Thyroid gland (tissue), 4 donors: ENCODE results near the gene PCDH15. TPM values are rescaled to one million over a fixed set of nuclear protein-coding genes. Genes with fewer than 3 reads are reported as not detected.

Experiments used
- DNase-seq, 2 donors: peaks; one replicate each; pipeline ENCODE4 v3.0.0-alpha.2; 2019
- H3K27ac ChIP-seq, 3 donors: fragments of 200-600 bp; sonication (generic); 1 replicate in 2 of 3; 2 replicates in 1 of 3; pipeline ENCODE4 v1.5.1; 2016 to 2019; ENCODE audit warnings: mild to moderate bottlenecking in 1 of 3, moderate library complexity in 1 of 3
- H3K27me3 ChIP-seq: fragments of 200-600 bp; sonication (generic); one replicate; pipeline ENCODE4 v1.5.1; 2019
- H3K36me3 ChIP-seq, 2 donors: fragments of 200-600 bp; sonication (generic); one replicate each; pipeline ENCODE4 v1.5.1; 2016 to 2019
- H3K4me1 ChIP-seq, 2 donors: fragments of 200-600 bp; sonication (generic); one replicate each; pipeline ENCODE4 v1.5.1; 2017 to 2019
- H3K4me3 ChIP-seq, 3 donors: fragments of 200-600 bp; sonication (generic); replicated peaks in 1 of 3; 1 replicate in 2 of 3; 2 replicates in 1 of 3; pipeline ENCODE4 v1.5.1; 2016; ENCODE audit warnings: mild to moderate bottlenecking in 1 of 3
- H3K9me3 ChIP-seq: fragments of 200-600 bp; sonication (generic); one replicate; pipeline ENCODE4 v1.5.1; 2017
- POLR2A ChIP-seq, 2 donors: fragments of 450-650 bp; IDR thresholded peaks; one replicate each; pipeline ENCODE4 v1.6.1; 2017; ENCODE audit warnings: antibody characterized with exemption in 2 of 2, mild to moderate bottlenecking in 2 of 2, moderate library complexity in 1 of 2
- WGBS, 2 donors: methylation state at CpG; one replicate each; pipeline ENCODE4 v1.1.5; 2017; 5-methylcytosine and 5-hydroxymethylcytosine counted together
- intact Hi-C: fragments of 100-400 bp; cut with DNase I; formaldehyde crosslinking; loops from one replicate; pipeline ENCODE4 v1.15.1; 2023
- total RNA-seq, 4 donors: library from RNA; depleted of rRNA; stranded (reverse); fragments of >200 nt; gene quantifications; one replicate each; pipeline ENCODE4 v1.2.3, GENCODE V29; 2016
- TF ChIP-seq, protein P1 (sequence below), 6 experiments: fragments of 200-600 bp in 3 of 6; fragments of 450-650 bp in 3 of 6; sonication (generic) in 3 of 6; IDR thresholded peaks; one replicate each; pipeline ENCODE4 v1.5.1; 2016 to 2019; ENCODE audit warnings: antibody characterized with exemption in 6 of 6, mild to moderate bottlenecking in 2 of 6, inconsistent platforms in 1 of 6, moderate library complexity in 1 of 6

The PCDH15 gene
- total RNA-seq, 4 donors from 2014 or later, result not detected

DNA sequence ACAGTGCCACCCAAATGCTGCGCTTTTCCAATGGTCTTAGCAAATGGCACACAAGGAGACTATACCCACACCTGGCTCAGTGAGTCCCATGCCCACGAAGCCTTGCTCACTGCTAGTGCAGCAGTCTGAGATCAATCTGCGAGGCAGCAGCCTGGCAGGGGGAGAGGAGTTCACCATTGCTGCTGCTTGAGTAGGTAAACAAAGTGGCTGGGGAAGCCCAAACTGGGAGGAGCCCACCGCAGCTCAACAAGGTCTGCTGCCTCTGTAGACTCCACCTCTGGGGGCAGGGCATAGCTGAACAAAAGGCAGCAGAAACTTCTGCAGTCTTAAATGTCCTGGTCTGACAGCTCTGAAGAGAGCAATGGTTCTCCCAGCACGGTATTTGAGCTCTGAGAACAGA, 891.2 kb downstream of the PCDH15 start:
- intact Hi-C loops, result no loop called here
- H3K27me3 ChIP-seq, result no peaks in the 10 kb centered on the region
- peak in 1 of 2 donors; percentile 6 for DNase-seq
- no peaks in the 10 kb centered on the region for H3K4me1 ChIP-seq
- H3K27ac ChIP-seq, result no peak overlapping the region
- 67 to 69% methylated on average over 4 of the region's 5 CpGs for WGBS, 2 donors
- no peaks in the 10 kb centered on the region for H3K9me3 ChIP-seq
- H3K36me3 ChIP-seq, result no peaks in the 10 kb centered on the region
- no peak overlapping the region for H3K4me3 ChIP-seq
- TF ChIP-seq, protein P1, sequence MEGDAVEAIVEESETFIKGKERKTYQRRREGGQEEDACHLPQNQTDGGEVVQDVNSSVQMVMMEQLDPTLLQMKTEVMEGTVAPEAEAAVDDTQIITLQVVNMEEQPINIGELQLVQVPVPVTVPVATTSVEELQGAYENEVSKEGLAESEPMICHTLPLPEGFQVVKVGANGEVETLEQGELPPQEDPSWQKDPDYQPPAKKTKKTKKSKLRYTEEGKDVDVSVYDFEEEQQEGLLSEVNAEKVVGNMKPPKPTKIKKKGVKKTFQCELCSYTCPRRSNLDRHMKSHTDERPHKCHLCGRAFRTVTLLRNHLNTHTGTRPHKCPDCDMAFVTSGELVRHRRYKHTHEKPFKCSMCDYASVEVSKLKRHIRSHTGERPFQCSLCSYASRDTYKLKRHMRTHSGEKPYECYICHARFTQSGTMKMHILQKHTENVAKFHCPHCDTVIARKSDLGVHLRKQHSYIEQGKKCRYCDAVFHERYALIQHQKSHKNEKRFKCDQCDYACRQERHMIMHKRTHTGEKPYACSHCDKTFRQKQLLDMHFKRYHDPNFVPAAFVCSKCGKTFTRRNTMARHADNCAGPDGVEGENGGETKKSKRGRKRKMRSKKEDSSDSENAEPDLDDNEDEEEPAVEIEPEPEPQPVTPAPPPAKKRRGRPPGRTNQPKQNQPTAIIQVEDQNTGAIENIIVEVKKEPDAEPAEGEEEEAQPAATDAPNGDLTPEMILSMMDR (IDR thresholded peaks at IDR 0.05), result no peak

DNA sequence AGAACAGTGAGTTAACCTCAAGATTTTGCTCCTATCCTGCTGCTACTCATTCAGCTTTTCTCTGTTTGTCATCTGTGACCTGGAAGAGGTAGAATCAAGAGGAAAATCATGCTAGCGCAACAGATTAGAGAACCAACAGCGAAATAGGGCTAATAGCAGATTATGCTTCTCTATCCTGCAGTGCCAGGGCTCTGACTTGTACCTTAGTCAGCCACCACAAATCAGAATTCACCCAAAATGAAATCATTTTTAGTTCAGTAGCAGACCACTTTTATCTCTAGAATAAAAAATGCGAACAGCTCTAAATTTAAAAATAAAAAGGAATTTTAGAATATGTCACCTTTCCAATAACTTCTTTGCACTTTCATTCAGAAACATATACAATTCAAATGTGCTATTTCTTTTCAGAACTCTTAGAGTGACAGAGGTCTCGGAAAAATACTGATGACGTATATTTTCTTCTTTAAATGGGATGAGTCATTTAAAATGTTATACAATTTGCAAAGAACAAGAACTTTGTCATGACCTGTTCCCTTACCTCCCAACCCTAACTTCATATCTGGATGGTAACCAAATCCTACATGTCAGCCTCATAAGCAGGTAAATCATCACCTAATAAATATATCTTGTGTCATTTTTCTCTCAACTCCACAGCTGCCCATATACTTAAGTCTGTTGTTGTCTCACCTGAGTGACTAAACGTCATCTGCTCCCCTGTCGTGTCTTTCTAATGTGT, 896.4 kb downstream of the PCDH15 start:
- Histone ChIP-seq H3K36me3 (no peaks in the 10 kb centered on the region), H3K4me1 (peaks cover 0 to 7% of the 10 kb centered on the region in 2 donors), H3K4me3 (no peak overlapping the region), H3K27ac (no peak overlapping the region), H3K9me3 (no peaks in the 10 kb centered on the region), H3K27me3 (no peaks in the 10 kb centered on the region)
- WGBS, 2 donors, result 93% methylated on average over 7 of the region's 7 CpGs
- TF ChIP-seq POLR2A (IDR thresholded peaks at IDR 0.05), result no peak
- TF ChIP-seq, protein P1 (IDR thresholded peaks at IDR 0.05), result no peak
- intact Hi-C loops, result no loop called here
- DNase-seq, result no peak

DNA sequence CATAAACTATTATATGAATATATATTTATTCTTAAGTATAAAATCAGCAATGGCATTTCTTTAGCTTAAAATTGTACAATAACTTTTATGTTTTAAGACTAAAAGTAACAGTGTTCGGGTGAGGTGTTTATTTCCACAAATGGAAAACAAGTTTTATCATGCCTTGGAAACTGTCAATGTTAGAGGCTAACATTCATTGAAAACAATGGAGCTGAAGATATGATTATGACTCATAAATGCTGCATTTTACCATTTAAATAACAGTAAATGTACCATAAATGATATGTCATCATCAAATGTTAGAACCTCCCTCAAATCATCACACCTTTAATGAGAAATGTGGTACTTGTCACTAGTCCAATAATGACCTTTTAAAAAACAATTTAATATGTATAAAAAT, 897.3 kb downstream of the PCDH15 start:
- WGBS, 2 donors, result 90 to 92% methylated on average over 1 of the region's 1 CpG
- Histone ChIP-seq H3K9me3 (no peaks in the 10 kb centered on the region), H3K27me3 (no peaks in the 10 kb centered on the region), H3K27ac (no peak overlapping the region), H3K4me3 (no peak overlapping the region), H3K4me1 (peaks cover 0 to 11% of the 10 kb centered on the region in 2 donors), H3K36me3 (no peaks in the 10 kb centered on the region)
- TF ChIP-seq, protein P1 (IDR thresholded peaks at IDR 0.05), result no peak
- no peak for TF ChIP-seq POLR2A (IDR thresholded peaks at IDR 0.05)
- DNase-seq, result no peak
- intact Hi-C loops, result no loop called here

DNA sequence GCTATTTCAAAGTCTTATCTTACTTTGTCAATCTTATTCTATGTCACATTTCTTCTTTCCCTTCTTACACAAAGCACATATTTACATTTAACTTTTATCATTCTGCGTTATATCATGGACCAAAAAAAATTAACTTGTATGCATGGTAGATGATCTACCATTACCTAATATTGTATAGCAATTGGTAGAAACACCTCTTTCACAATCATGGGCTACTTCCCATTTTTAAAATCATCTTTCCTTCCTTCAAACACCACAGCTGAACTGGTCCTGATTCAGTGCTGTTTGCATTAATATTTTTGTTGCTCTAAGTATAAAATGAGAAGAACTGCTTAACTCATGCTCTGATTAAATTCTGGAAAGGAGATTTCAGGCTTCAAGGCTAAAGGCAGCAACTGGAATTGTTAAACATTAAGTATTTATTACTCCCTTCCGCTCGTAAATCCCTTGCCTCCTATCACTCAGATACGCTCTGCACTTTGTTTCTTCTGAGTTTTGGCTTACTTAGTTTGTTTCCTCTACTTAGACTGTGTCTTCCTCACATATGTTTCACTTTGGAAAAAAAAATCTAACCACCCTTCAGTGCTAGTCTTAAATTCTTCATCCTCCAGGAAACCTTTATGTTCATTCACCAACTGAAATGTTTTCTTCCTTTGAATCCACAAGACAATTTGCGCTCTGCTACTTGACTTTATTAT, 901.4 kb downstream of the PCDH15 start:
- peaks cover 0 to 11% of the 10 kb centered on the region in 2 donors for H3K4me1 ChIP-seq
- peak overlapping the region in 2 of 3 donors; percentile 12 to 33 for H3K27ac ChIP-seq
- H3K9me3 ChIP-seq, result no peaks in the 10 kb centered on the region
- no peaks in the 10 kb centered on the region for H3K36me3 ChIP-seq
- no peaks in the 10 kb centered on the region for H3K27me3 ChIP-seq
- intact Hi-C loops, result no loop called here
- H3K4me3 ChIP-seq, result no peak overlapping the region
- TF ChIP-seq, protein P1 (IDR thresholded peaks at IDR 0.05), result no peak
- TF ChIP-seq POLR2A (IDR thresholded peaks at IDR 0.05), result no peak
- no peak for DNase-seq
- WGBS, 2 donors, result 37 to 41% methylated on average over 5 of the region's 5 CpGs

DNA sequence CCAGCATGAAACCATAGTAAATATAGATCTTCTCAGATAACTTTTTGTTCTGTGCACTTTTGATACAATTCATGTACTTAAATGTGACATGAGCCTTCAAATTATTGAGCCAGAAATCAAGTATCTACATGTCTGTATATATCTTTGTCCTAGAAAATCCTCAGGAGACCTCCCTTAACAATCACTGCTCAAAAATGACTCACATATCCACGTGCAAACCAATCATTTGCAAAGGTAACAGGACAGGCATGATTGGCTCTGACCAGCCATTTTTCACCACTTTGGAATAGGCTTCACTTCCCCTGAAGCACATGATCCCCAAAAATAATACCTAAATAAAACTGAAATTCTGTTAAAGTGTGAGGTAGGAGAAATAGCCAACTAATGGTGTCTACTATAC, 902.5 kb downstream of the PCDH15 start:
- H3K27me3 ChIP-seq, result no peaks in the 10 kb centered on the region
- no peak overlapping the region for H3K4me3 ChIP-seq
- no peaks in the 10 kb centered on the region for H3K36me3 ChIP-seq
- no peak overlapping the region for H3K27ac ChIP-seq
- intact Hi-C loops, result no loop called here
- H3K4me1 ChIP-seq, result peaks cover 0 to 11% of the 10 kb centered on the region in 2 donors
- no peak for TF ChIP-seq POLR2A (IDR thresholded peaks at IDR 0.05)
- TF ChIP-seq, protein P1 (IDR thresholded peaks at IDR 0.05), result no peak
- peak in 1 of 2 donors; percentile 8 for DNase-seq
- 5 to 10% methylated on average over 1 of the region's 1 CpG for WGBS, 2 donors
- no peaks in the 10 kb centered on the region for H3K9me3 ChIP-seq
